NCI-H69 (cell line): ENCODE data around the gene MRPL58.

Experiments
- DNase-seq: peaks from one replicate; lab custom pipeline; 2025; lab: John Stamatoyannopoulos, UW

The MRPL58 gene

DNA sequence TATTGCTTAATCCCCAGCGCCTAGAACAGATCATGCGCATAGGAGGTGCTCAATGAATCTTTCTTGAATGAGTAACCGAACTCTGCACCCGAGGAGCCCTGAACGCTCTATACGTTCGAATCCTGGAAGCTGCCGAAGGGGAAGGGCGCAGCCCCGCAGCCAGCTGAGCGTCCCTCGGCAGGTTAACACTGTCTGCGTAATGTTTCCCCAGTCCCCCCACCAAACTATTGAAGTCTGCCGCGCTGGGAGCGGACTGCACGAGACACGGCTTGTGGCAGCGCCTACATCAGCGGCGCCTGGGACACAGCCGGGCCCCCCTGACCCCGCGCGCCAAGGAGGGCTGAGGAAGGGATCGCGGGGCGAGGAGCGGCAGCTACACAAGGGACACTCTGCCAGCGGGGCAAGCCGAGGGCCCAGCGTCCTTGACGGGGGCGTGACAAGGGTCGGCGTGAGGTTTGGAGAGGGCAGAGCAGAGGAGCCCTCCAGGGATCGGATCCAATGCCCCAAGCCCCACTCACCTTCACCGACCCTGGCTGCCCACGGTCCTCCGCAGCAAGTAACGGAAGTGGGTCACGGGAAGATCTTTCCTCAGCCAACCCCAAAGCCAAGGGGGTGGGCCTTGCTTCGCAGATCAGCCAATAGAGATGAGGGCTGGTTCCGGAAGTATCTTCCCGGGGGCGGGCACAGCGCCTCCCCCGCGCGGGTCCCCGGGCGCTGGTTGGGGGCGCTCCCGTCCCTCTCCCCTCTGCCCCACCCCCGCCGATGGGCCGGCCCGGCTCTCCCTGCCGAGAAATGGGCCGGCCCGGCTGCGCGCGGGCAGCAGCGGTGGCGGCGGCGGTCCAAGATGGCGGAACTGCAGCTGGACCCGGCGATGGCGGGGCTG lies 34.2 kb downstream of the MRPL58 start, which contains the start of the genes ATP5PD and KCTD2:
Gene ATP5PD, minus strand, starts transcription at position 563 of the 883 bp plus-strand sequence. CDS start 4,319 bp downstream, outside the sequence.
Gene KCTD2, plus strand, starts transcription at position 819 of the 883 bp plus-strand sequence. Its CDS starts 26 bp downstream, at position 845.
- peak; percentile 99 for DNase-seq

- DNase-seq = peak; percentile 43
Observed at GRCh38 chr17:75047398-75048098, 35.1 kb downstream of the MRPL58 start.

DNA sequence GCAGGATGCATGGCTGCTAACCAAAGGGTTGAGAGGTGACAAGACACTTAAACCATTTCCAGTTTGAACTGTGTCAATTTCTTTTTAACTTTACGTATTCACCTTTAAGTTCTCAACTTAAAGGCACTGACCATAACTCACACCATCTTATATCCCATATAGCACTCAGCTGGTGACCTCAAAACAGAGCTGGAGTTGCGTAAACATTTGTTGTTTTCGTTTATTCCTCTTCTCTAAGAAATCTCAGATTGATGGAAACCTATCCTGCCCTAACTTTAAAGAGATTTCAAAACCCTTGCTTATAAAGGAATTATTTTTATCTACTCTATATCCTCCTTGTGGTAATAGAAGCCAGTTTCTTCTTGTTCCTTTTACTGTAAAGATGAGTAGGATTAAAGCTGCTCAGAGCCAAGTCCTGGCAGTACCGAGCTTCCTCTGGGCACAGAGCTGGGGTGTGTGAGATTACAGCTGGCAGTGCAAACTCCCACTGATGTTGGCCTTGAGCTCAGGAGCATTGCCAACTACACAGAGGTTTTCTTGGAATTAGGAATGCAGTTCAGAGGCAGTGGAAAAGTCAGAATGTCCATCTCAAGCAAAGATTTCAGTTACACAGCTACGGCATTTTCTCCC lies 35.9 kb downstream of the MRPL58 start:
- no peak for DNase-seq

DNA sequence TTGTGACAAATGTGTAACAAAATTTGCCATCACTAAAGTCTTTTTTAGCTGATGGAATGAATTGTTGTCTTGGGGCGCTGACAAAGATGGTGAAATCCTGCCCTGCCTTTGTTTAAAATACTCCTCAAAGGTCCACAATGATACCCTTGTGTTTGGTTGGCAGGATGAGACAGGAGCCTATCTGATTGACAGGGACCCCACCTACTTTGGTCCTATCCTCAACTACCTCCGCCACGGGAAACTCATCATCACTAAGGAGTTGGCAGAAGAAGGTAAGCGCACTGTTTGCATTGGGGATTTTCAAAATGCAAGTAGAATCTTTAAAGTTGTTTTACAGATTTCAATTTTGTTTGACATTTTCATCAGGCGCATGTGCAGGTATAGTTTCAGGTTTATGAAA lies 36.6 kb downstream of the MRPL58 start:
- DNase-seq = no peak

- DNase-seq = no peak
Observed at GRCh38 chr17:75049706-75050105, 37.2 kb downstream of the MRPL58 start.

- no peak for DNase-seq
Observed at GRCh38 chr17:75051941-75052340, 39.5 kb downstream of the MRPL58 start.

- DNase-seq = no peak
Observed at GRCh38 chr17:75059369-75060345, 47.2 kb downstream of the MRPL58 start.

- no peak for DNase-seq
Observed at GRCh38 chr17:75060434-75061054, 48.1 kb downstream of the MRPL58 start.

- DNase-seq = no peak
Observed at GRCh38 chr17:75061055-75061438, 48.6 kb downstream of the MRPL58 start.

DNA sequence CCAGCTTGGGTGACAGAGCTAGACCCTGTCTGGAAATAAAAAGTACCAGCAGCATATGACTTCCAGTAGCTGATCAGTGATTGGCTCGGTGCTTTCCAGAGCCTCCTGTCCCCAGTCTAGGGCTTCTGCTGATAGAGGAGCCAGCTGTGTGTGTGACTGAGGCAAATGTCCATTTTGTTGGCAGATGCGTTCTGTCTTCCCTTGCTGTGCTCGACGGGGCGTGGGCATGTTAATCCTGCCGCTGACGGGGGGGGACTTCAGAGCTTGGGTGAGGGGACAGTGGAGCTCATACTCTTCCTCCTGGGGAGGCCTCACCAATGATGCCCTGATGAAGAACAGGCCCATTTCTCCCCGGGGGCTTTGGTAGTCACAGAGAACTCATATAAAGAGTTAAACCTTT lies 49.1 kb downstream of the MRPL58 start:
- DNase-seq = no peak

- DNase-seq = no peak
Observed at GRCh38 chr17:75063201-75063600, 50.7 kb downstream of the MRPL58 start.

DNA sequence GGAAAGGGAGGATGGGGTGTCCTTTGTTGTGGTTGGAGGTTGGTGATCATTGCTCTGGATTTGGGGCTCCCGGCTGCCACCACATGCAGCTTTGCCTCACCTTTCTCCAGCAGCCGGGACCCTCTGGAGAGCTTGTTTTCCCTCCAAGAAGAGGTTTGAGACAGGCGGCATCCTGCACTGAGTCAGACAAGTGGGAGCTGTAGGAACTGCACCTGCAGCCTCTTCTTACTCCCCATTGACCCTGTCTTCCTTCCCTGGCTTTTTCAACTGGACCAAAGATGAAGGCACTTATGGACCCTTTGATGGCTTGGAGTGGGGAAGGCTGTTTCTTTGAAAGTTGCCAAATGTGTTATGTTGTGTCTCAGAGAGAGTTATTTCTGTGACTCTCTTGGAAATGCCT lies 51.2 kb downstream of the MRPL58 start:
- DNase-seq = no peak

GRCh38 chr17:75064040-75064439 lies 51.6 kb downstream of the MRPL58 start:
- DNase-seq = no peak

DNA sequence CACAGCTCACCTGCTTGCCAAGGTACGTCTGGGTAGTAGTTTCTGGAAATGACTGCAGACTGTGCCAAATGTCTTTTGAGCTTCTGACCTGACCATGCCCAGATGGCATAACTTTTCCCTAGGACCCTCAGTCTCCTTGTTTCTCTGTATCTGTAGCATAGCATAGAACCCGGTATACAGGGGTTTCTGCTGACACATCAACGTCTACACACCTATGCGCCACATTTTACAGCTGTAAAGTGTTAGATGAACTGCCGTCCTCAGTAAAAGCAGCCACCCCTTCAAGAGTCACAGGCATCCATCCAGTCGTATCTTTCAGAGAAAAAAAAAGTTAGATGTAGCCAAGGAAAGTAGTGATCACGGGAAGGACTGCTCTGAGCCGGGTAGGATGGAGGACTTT lies 52.0 kb downstream of the MRPL58 start:
- DNase-seq = no peak

- DNase-seq = no peak
Observed at GRCh38 chr17:75064867-75065561, 52.5 kb downstream of the MRPL58 start.

DNA sequence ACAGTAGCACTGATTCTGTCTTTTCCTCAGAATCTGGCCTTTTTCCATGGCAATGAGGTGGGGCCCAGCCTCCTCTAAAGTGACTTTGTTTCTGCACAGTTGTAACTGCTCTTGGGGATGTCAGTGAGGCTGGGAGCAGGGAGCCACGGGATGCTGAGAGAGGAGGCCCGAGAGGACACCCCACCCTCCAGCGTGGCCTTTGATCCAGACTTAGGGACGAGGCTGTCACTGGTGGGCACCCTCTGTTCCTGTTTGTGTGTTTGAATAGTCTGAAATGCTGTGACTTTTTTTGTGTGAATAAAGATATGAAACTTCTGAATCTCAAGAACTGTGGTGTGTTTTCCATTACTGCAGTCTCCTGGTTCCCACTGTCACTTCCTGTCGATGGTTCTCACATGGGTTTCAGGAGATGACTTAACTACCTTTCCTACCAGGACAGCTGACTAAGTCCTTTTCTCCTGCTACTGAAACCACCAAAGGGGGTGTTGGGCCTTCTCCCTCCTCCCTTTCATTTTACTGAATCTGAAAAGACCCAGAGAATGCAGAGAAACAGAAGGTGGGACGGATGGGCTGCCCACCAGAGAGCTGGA lies 53.2 kb downstream of the MRPL58 start:
- no peak for DNase-seq

DNA sequence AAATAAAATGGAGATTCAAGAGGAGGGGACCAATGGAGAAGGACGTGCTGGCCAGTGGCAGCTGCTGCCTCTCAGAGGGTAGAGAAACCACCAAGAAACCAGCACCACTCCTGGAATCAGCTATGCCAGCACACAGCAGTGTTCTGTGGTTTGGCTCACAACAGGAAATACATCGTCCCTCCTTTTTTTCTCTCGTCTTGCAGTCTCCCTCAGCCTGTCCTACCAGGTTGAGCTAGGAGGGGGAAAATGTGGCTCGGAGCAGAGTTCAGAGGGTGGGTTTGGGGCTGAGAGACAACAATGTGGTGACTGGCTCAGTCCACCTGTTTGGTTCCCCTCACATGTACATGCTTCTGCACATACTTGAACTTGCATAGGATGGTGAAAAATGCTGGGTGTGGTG lies 55.4 kb downstream of the MRPL58 start:
- DNase-seq = no peak

- no peak for DNase-seq
Observed at GRCh38 chr17:75068750-75069149, 56.3 kb downstream of the MRPL58 start.

DNA sequence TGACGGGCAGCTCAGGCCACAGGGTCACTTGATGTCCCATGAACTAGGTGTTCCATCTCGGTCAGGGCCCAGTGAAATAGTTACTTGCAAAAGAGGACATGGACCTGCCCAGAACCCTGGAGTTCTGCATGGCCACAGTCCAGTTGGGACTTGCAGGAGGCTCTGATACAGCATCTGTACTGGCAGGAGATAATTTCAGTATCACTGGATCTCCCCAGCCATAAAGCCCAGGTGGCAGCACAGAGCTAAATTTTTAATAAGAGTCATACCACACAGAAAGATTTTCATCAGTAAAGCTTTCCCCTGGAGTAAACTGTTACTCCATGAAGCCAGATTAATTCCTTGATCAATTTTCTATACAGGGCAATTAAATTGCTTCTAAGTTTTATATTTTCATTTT lies 57.3 kb downstream of the MRPL58 start:
- peak; percentile 20 for DNase-seq
